IMR-90 (cell line): Measurements from ENCODE around the gene AMPD3. TPM values are rescaled to one million over a fixed set of nuclear protein-coding genes. Genes with fewer than 3 reads are reported as not detected.

Experiments
- ATAC-seq: fragments of 200-7000 bp; cut with Tn5 transposase; 2 replicates; pipeline ENCODE4 v1.9.1; 2020; ENCODE audit warnings: low read depth, mild to moderate bottlenecking, moderate library complexity
- BruUV-seq: library from RNA; stranded (reverse); fragments of 400-500 nt; replicated peaks from 2 replicates; lab custom pipeline; 2021; lab: Mats Ljungman, UMichigan
- CTCF ChIA-PET: fragments of 300-600 bp; formaldehyde crosslinking; extraction: SDS; loops from one replicate; lab custom pipeline; 2021; ENCODE audit warnings: antibody characterized with exemption; lab: Yijun Ruan, JAX
- POLR2A ChIA-PET: fragments of 300-600 bp; sonication (Branson Sonifier 250); formaldehyde crosslinking; loops from one replicate; lab custom pipeline; 2022; ENCODE audit warnings: antibody characterized with exemption; ENCODE audit not compliant: unreplicated experiment; lab: Charles Lee
- DNase-seq: peaks from one replicate; pipeline ENCODE4 v3.0.0; 2013
- H2AFZ ChIP-seq: replicated peaks from 2 replicates; pipeline ENCODE3; 2013; ENCODE audit warnings: low read length, mild to moderate bottlenecking; ENCODE audit not compliant: poor library complexity
- H2AK5ac ChIP-seq: 2 replicates; pipeline ENCODE4 v1.6.1; 2013; ENCODE audit warnings: low read depth, low read length, inconsistent platforms
- H2AK9ac ChIP-seq: replicated peaks from 2 replicates; pipeline ENCODE3; 2013; ENCODE audit warnings: mild to moderate bottlenecking, low read depth, low read length, moderate library complexity; ENCODE audit not compliant: poor library complexity
- H2BK120ac ChIP-seq: 2 replicates; pipeline ENCODE4 v1.6.1; 2013; ENCODE audit warnings: low read depth, low read length, inconsistent platforms
- H2BK15ac ChIP-seq: 3 replicates; pipeline ENCODE4 v1.6.1; 2013; ENCODE audit warnings: low read depth, low read length, inconsistent platforms
- H2BK20ac ChIP-seq: 2 replicates; pipeline ENCODE4 v1.6.1; 2013; ENCODE audit warnings: low read depth, mild to moderate bottlenecking, inconsistent platforms, low read length, moderate library complexity
- H2BK5ac ChIP-seq: 2 replicates; pipeline ENCODE4 v1.6.1; 2013; ENCODE audit warnings: mild to moderate bottlenecking, low read depth, low read length, inconsistent platforms; ENCODE audit not compliant: poor library complexity, severe bottlenecking
- H3K14ac ChIP-seq: replicated peaks from 2 replicates; pipeline ENCODE4 v1.6.1; 2013; ENCODE audit warnings: low read depth, low read length, inconsistent platforms
- H3K18ac ChIP-seq: 2 replicates; pipeline ENCODE4 v1.6.1; 2013; ENCODE audit warnings: low read depth, low read length, control low read depth
- H3K23ac ChIP-seq: 2 replicates; pipeline ENCODE4 v1.6.1; 2013; ENCODE audit warnings: low read depth, low read length, inconsistent platforms
- H3K27ac ChIP-seq: 2 replicates; pipeline ENCODE4 v1.5.1; 2013; ENCODE audit warnings: mild to moderate bottlenecking, control low read depth, low read length; ENCODE audit not compliant: insufficient read depth
- H3K27me3 ChIP-seq: 2 replicates; pipeline ENCODE4 v1.6.1; 2013; ENCODE audit warnings: low read length; ENCODE audit not compliant: control insufficient read depth, insufficient read depth
- H3K36me3 ChIP-seq: 2 replicates; pipeline ENCODE4 v1.6.1; 2013; ENCODE audit warnings: low read length, mixed read lengths; ENCODE audit not compliant: control insufficient read depth, insufficient read depth
- H3K4ac ChIP-seq: 2 replicates; pipeline ENCODE4 v1.6.1; 2013; ENCODE audit warnings: low read depth, low read length, inconsistent platforms
- H3K4me1 ChIP-seq: 2 replicates; pipeline ENCODE4 v1.6.1; 2013; ENCODE audit warnings: low read length, mixed read lengths; ENCODE audit not compliant: control insufficient read depth, insufficient read depth
- H3K4me2 ChIP-seq: 2 replicates; pipeline ENCODE4 v1.6.1; 2013; ENCODE audit warnings: low read depth, mild to moderate bottlenecking, control low read depth, low read length, moderate library complexity
- H3K4me3 ChIP-seq: 2 replicates; pipeline ENCODE4 v1.5.1; 2013; ENCODE audit warnings: low read depth, mild to moderate bottlenecking, control low read depth, low read length, moderate library complexity; ENCODE audit not compliant: insufficient read depth
- H3K56ac ChIP-seq: 2 replicates; pipeline ENCODE4 v1.6.1; 2013; ENCODE audit warnings: low read length, inconsistent platforms; ENCODE audit not compliant: insufficient read depth; ENCODE audit errors: extremely low read depth
- H3K79me1 ChIP-seq, 2 experiments: 2 replicates each; pipeline ENCODE4 v1.6.1; 2013; ENCODE audit warnings: low read length in 2 of 2, inconsistent platforms in 1 of 2, low read depth in 1 of 2
- H3K9ac ChIP-seq: 2 replicates; pipeline ENCODE4 v1.6.1; 2013; ENCODE audit warnings: low read depth, low read length, control low read depth
- H3K9me1 ChIP-seq: 2 replicates; pipeline ENCODE4 v1.6.1; 2013; ENCODE audit warnings: low read length, inconsistent platforms; ENCODE audit not compliant: insufficient read depth
- H3K9me3 ChIP-seq: 2 replicates; pipeline ENCODE4 v1.6.1; 2013; ENCODE audit warnings: low read length; ENCODE audit not compliant: control insufficient read depth, insufficient read depth
- H4K20me1 ChIP-seq: 2 replicates; pipeline ENCODE4 v1.6.1; 2013; ENCODE audit warnings: low read length, inconsistent platforms; ENCODE audit not compliant: insufficient read depth
- H4K5ac ChIP-seq: 2 replicates; pipeline ENCODE4 v1.6.1; 2013; ENCODE audit warnings: mild to moderate bottlenecking, low read depth, low read length, control low read depth
- H4K8ac ChIP-seq, 2 experiments: 2 replicates each; pipeline ENCODE4 v1.6.1; 2013; ENCODE audit warnings: low read depth in 2 of 2, low read length in 2 of 2, control low read depth in 1 of 2, inconsistent platforms in 1 of 2
- H4K91ac ChIP-seq: 2 replicates; pipeline ENCODE4 v1.6.1; 2013; ENCODE audit warnings: low read depth, low read length, inconsistent platforms; ENCODE audit not compliant: insufficient read depth
- BHLHE40 ChIP-seq: fragments of 150-350 bp; IDR thresholded peaks from 2 replicates; pipeline ENCODE4 v1.6.1; 2016; ENCODE audit warnings: mild to moderate bottlenecking, low read depth, low read length
- CEBPB ChIP-seq: IDR thresholded peaks from 2 replicates; pipeline ENCODE4 v1.6.1; 2012; ENCODE audit warnings: low read depth, low read length, improper control_type of control experiment
- CHD1 ChIP-seq: IDR thresholded peaks from 2 replicates; pipeline ENCODE4 v1.6.1; 2012; ENCODE audit warnings: low read depth, low read length, improper control_type of control experiment
- CTCF ChIP-seq: conservative IDR thresholded peaks from 2 replicates; pipeline ENCODE4 v1.5.1; 2012; ENCODE audit warnings: mild to moderate bottlenecking, low read depth, low read length, improper control_type of control experiment
- FOS ChIP-seq: fragments of 150-350 bp; IDR thresholded peaks from 2 replicates; pipeline ENCODE4 v1.6.1; 2016; ENCODE audit warnings: low read depth, low read length
- MAFK ChIP-seq: IDR thresholded peaks from 2 replicates; pipeline ENCODE4 v1.6.1; 2012; ENCODE audit warnings: low read depth, low read length, improper control_type of control experiment
- MAZ ChIP-seq: IDR thresholded peaks from 2 replicates; pipeline ENCODE4 v1.6.1; 2012; ENCODE audit warnings: low read depth, mild to moderate bottlenecking, low read length, improper control_type of control experiment, moderate library complexity, borderline replicate concordance
- MXI1 ChIP-seq: IDR thresholded peaks from 2 replicates; pipeline ENCODE4 v1.6.1; 2012; ENCODE audit warnings: low read depth, mild to moderate bottlenecking, low read length, moderate library complexity, borderline replicate concordance
- NFE2L2 ChIP-seq: fragments of 150-350 bp; IDR thresholded peaks from 2 replicates; pipeline ENCODE4 v1.6.1; 2016; ENCODE audit warnings: low read depth, mild to moderate bottlenecking, low read length
- POLR2A ChIP-seq: IDR thresholded peaks from 2 replicates; pipeline ENCODE4 v1.6.1; 2012; ENCODE audit warnings: mild to moderate bottlenecking, low read depth, low read length
- RAD21 ChIP-seq: IDR thresholded peaks from 2 replicates; pipeline ENCODE4 v1.6.1; 2012; ENCODE audit warnings: low read length, improper control_type of control experiment
- RCOR1 ChIP-seq: IDR thresholded peaks from 2 replicates; pipeline ENCODE4 v1.6.1; 2012; ENCODE audit warnings: mild to moderate bottlenecking, low read length, improper control_type of control experiment; ENCODE audit not compliant: insufficient replicate concordance
- RFX5 ChIP-seq: IDR thresholded peaks from 2 replicates; pipeline ENCODE4 v1.8.0; 2012; ENCODE audit warnings: low read depth, mild to moderate bottlenecking, low read length, moderate library complexity
- WGBS, 2 experiments: methylation state at CpG; one replicate each; pipeline versions ENCODE4 v1.1.5 to v1.1.7; 2013; ENCODE audit warnings: missing lambda C conversion rate in 2 of 2; ENCODE audit not compliant: insufficient read length in 1 of 2; ENCODE audit errors: extremely low coverage in 2 of 2; 5-methylcytosine and 5-hydroxymethylcytosine counted together
- dilution Hi-C: fragments of 300-500 bp; cut with HindIII; formaldehyde crosslinking; loops from one replicate; pipeline ENCODE4 v1.14.3; 2018; ENCODE audit warnings: low sequenced_read_pairs; ENCODE audit not compliant: unreplicated experiment
- in situ Hi-C: fragments of 300-500 bp; cut with MboI; formaldehyde crosslinking; loops from 3 replicates; pipeline ENCODE4 v1.14.3; 2019; ENCODE audit warnings: low sequenced_read_pairs, inconsistent platforms, mixed read lengths
- intact Hi-C: fragments of 100-400 bp; cut with micrococcal nuclease; formaldehyde crosslinking; loops from 2 replicates; pipeline ENCODE4 v1.10.0; 2022
- polyA plus RNA-seq, 3 experiments: library from polyadenylated mRNA; depleted of rRNA; stranded (reverse); fragments of >200 nt; gene quantifications; 2 replicates each; pipeline ENCODE4 v1.2.3, GENCODE V29; 2012; ENCODE audit warnings: low replicate concordance in 1 of 3
- total RNA-seq: library from RNA; depleted of rRNA; stranded (reverse); fragments of >200 nt; gene quantifications from 2 replicates; pipeline ENCODE4 v1.2.3, GENCODE V29; 2012
- TF ChIP-seq, protein P1 (sequence below): fragments of 150-350 bp; IDR thresholded peaks from 2 replicates; pipeline ENCODE4 v1.6.1; 2016; ENCODE audit warnings: low read depth, mild to moderate bottlenecking, low read length, moderate library complexity, borderline replicate concordance
- TF ChIP-seq, protein P2 (sequence below): fragments of 150-350 bp; IDR thresholded peaks from 2 replicates; pipeline ENCODE4 v1.6.1; 2017; ENCODE audit warnings: mild to moderate bottlenecking, antibody characterized with exemption, low read length, low read depth

The AMPD3 gene
- total and polyA plus RNA-seq, 2 of the 4 experiments (the other 2 are of a cell fraction), result 8.6 to 12.1 TPM

DNA sequence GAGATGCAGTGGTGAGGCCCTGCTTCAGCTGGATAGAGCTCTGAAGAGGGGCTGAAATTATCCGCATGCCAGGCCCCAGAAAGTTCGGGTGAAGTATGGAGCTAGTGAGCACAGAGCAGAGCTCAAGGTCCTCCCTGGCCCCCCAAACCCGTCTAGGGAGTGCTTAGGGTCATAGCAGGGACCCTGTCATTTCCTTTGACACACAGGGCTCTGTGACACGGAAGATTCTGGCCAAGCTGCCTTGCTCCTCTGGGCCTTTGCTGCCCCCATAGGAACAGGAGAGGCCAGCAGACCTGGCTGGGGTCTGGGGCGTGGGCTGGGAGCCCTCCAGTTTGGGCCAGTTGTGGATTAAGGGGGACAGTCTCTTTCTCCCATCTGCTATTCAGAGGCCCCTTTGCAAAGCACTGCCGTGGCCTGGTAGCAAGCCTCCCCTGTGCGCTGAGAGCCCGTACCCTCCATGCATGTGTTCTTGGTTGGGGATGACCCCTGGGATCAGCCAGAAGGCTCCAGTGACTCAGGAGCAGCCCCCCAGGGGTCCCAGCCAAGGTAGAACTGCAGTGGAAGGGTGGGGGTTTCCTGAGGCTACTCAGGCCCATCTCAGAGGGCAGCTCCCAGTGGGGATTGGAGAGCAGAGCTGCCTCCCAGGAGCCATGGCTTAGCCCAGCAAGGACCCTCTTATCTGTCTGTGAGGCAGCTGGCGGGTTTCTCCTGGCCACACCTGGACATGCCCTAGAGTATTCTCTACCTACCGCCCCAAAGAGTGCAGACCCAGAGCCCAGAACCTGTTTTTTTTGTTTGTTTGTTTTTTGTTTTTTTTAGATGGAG lies 43.6 kb downstream of the AMPD3 start:
- H3K4me1 ChIP-seq, result no peaks in the 10 kb centered on the region
- no peaks in the 10 kb centered on the region for H3K27me3 ChIP-seq
- no peak overlapping the region for H3K9ac ChIP-seq
- H3K9me3 ChIP-seq, result no peaks in the 10 kb centered on the region
- H4K91ac ChIP-seq, result no peak overlapping the region
- H3K79me1 ChIP-seq, result peaks cover 0 to 15% of the 10 kb centered on the region in 2 experiments; a peak in 2 of 4 replicates
- BruUV-seq, result no TSS peak
- no peak overlapping the region for H3K4ac ChIP-seq
- no peak overlapping the region for H3K27ac ChIP-seq
- in situ Hi-C loops, result no loop called here
- no peak overlapping the region for H3K23ac ChIP-seq
- no CpG with 5 or more reads among the region's 10 CpGs for WGBS, 2 experiments
- no peak overlapping the region for H4K8ac ChIP-seq
- no peak overlapping the region for H3K4me2 ChIP-seq
- no peak overlapping the region for H4K5ac ChIP-seq
- no peak overlapping the region for H2BK20ac ChIP-seq
- no peak overlapping the region for H2AK5ac ChIP-seq
- H2BK5ac ChIP-seq, result no peak overlapping the region
- H3K14ac ChIP-seq, result no peak overlapping the region
- peaks cover 72% of the 10 kb centered on the region for H3K36me3 ChIP-seq
- POLR2A ChIA-PET, result no interaction called here
- peak overlapping the region; percentile 6 for H2AK9ac ChIP-seq
- H4K20me1 ChIP-seq, result no peaks in the 10 kb centered on the region
- H3K56ac ChIP-seq, result no peak overlapping the region
- no peak overlapping the region for H3K18ac ChIP-seq
- no peak overlapping the region for H2BK120ac ChIP-seq
- H2AFZ ChIP-seq, result peak overlapping the region; percentile 3
- ATAC-seq, result no peak
- intact Hi-C loops, result no loop called here
- H2BK15ac ChIP-seq, result no peak overlapping the region
- CTCF ChIA-PET, result no interaction called here
- no peak overlapping the region for H3K4me3 ChIP-seq
- dilution Hi-C loops, result no loop called here
- no peak for DNase-seq
- H3K9me1 ChIP-seq, result peaks cover 23% of the 10 kb centered on the region
- no peak for TF ChIP-seq RAD21
- TF ChIP-seq, protein P1, sequence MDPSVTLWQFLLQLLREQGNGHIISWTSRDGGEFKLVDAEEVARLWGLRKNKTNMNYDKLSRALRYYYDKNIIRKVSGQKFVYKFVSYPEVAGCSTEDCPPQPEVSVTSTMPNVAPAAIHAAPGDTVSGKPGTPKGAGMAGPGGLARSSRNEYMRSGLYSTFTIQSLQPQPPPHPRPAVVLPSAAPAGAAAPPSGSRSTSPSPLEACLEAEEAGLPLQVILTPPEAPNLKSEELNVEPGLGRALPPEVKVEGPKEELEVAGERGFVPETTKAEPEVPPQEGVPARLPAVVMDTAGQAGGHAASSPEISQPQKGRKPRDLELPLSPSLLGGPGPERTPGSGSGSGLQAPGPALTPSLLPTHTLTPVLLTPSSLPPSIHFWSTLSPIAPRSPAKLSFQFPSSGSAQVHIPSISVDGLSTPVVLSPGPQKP, result no peak
- TF ChIP-seq RCOR1, result no peak
- TF ChIP-seq MXI1, result no peak
- TF ChIP-seq NFE2L2, result no peak
- TF ChIP-seq BHLHE40, result no peak
- no peak for TF ChIP-seq RFX5
- no peak for TF ChIP-seq MAFK
- TF ChIP-seq CEBPB, result no peak
- TF ChIP-seq, protein P2, sequence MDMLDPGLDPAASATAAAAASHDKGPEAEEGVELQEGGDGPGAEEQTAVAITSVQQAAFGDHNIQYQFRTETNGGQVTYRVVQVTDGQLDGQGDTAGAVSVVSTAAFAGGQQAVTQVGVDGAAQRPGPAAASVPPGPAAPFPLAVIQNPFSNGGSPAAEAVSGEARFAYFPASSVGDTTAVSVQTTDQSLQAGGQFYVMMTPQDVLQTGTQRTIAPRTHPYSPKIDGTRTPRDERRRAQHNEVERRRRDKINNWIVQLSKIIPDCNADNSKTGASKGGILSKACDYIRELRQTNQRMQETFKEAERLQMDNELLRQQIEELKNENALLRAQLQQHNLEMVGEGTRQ, result no peak
- TF ChIP-seq CTCF, result no peak
- no peak for TF ChIP-seq CHD1
- TF ChIP-seq POLR2A, result no peak
- TF ChIP-seq MAZ, result no peak
- TF ChIP-seq FOS, result no peak
